ENCODE data around the gene SLC24A3.

Gene SLC24A3

GRCh38 chr20:19451231-19451922, 238.9 kb downstream of the SLC24A3 start:
- in situ Hi-C loops (cut with MboI; ENCODE audit: low sequenced_read_pairs): no loop called here

DNA sequence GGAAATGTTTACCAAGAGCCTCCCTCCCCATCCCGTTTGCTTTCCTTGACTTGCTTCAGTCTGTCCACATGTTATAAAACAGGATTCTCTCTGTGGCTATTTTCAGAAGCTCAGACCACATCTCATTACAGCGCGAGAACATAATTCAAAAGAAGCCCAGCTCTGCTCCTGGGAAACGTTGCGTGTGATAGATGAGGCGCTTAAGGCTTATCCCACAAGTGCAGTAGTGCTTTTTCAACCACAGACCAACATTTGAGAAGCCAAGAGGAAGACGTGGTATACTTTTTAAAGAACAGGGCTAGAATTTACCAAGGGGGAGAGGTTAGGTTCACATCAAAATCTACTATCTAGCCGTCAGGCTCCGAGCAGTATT, 239.5 kb downstream of the SLC24A3 start:
- in situ Hi-C loops (cut with MboI; ENCODE audit: low sequenced_read_pairs): no loop called here

DNA sequence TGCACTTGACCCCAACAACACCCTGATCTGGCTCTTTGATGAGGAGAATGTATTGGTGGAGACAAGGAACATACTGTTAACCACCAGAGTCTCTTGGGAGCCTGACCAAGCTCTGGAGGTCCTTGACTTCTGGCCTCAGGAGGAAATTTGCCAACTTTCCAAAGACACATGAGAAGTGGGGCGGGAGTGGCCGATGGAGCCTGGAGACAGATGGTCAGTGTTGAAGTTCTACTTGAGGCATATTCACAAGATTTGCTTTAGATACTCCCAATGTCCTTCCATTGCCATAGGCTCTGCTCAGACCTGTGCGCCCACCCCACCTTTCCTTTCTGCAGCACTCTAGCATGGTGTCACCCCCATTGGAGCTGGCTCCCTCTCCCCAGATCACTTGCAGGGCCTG, 241.0 kb downstream of the SLC24A3 start:
- in situ Hi-C loops (cut with MboI; ENCODE audit: low sequenced_read_pairs): no loop called here

GRCh38 chr20:19453862-19454261, 241.4 kb downstream of the SLC24A3 start:
- in situ Hi-C loops (cut with MboI; ENCODE audit: low sequenced_read_pairs): no loop called here

GRCh38 chr20:19456595-19457395, 244.4 kb downstream of the SLC24A3 start:
- in situ Hi-C loops (cut with MboI; ENCODE audit: low sequenced_read_pairs): no loop called here

DNA sequence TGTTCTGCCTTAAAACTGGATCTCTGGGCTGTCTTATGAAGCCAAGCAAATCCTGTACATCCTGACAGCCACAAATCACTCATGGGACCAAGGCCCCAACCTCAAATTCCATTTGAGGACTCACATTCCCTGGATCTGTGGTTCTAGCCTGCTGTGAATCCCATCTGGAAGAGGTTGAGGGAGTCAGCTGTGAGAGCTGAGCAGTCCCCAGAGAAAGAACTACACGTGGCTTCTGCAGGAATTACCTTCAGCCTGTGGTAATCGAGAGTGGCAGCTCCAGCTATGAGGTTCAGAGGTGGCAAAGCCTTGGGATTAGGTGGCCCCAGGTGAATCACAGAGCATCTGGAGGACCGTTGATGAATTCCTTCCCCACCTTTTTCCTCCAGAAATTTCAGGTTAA, 245.2 kb downstream of the SLC24A3 start:
- in situ Hi-C loops (cut with MboI; ENCODE audit: low sequenced_read_pairs): no loop called here

GRCh38 chr20:19460386-19460785, 247.9 kb downstream of the SLC24A3 start:
- in situ Hi-C loops (cut with MboI; ENCODE audit: low sequenced_read_pairs): no loop called here

- in situ Hi-C loops (cut with MboI; ENCODE audit: low sequenced_read_pairs): no loop called here
Measured at GRCh38 chr20:19462491-19462890, 250.0 kb downstream of the SLC24A3 start.

GRCh38 chr20:19463597-19463996, 251.2 kb downstream of the SLC24A3 start:
- in situ Hi-C loops (cut with MboI; ENCODE audit: low sequenced_read_pairs): no loop called here

DNA sequence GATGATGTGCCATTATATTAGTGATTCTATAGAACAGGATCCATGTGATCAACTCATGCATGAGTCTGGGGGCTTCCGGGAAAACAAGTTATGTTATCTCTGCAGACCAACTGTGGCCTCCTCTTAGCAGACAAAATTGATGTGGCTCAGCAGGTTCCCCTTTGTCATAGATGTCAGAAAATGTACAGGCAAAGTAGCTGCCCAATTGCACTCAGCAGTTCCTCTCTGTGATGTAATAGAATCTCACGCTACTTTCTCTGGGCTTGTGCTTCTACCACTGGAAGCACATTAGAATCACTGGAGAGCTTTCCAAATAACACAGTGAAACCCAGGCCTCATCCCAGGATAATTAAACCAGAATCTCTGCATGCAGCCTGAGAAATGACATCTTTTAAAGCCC, 253.1 kb downstream of the SLC24A3 start:
- in situ Hi-C loops (cut with MboI; ENCODE audit: low sequenced_read_pairs): no loop called here

DNA sequence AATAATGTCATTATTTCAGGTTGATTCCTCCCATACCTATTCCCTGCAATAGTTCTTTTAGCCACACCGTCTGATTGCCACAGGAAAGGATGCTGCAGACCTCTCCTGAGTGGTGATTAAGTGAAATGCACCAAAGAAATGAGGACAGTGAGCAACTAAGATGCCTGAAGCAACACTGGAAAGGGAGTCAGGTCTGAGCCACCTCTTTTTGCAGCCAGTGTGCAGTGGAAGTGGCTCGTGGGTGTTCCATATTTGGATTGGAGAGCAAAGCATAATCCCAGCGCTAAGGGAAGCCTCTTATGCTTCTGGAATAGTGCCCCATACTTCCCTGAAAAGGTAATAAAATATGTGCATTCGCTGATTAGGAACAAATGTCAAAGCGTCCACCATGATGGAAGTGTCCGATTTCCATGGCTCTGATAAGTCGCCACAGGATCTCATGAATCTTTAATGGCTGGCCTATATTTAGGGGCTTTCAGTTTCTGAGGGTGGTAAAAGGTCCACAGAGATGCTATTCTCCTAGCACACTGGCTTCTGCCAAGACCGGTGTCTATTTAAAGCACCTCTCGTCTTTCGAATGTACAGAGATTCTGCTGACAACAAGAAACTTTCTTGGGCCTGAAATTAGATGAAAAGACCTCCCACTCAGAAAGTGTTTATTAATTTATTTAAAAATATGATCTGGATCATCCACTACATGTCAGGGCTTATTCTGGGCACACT, 253.9 kb downstream of the SLC24A3 start:
- in situ Hi-C loops (cut with MboI; ENCODE audit: low sequenced_read_pairs): no loop called here

DNA sequence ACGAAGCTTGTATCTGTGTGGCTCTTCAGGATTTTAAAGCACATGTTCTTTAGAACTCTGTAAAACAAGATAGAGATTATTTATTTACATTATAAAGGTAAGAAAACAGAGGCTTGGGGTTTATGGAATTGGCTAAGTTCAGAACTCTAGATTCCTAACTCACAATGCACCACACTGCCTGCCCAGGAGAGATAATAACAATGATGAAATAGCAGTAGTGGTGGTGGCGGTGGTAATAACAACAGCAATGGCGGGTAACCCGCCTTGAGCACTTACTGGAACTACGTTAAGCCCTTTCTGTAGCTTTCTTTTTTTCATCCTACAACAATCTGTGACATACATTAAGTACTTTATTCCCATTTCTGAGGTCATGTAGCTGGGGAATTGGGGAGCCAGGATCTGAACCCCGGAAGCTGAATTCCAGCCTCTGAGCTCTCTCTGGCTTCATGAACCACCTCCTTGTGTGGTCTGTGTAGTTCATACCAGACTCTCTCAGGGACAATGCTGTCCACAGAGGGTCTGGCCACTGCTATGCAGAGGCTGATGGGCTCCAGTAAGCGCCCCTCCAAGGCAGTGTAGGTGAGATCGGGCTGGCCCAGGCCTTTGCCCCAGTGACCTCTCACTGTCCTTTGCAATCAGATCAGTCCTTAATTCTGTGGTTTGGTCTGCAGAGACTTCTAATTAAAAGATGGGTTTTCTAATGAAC, 260.9 kb downstream of the SLC24A3 start:
- in situ Hi-C loops (cut with MboI; ENCODE audit: low sequenced_read_pairs): no loop called here

GRCh38 chr20:19473922-19474286, 261.5 kb downstream of the SLC24A3 start:
- in situ Hi-C loops (cut with MboI; ENCODE audit: low sequenced_read_pairs): no loop called here

DNA sequence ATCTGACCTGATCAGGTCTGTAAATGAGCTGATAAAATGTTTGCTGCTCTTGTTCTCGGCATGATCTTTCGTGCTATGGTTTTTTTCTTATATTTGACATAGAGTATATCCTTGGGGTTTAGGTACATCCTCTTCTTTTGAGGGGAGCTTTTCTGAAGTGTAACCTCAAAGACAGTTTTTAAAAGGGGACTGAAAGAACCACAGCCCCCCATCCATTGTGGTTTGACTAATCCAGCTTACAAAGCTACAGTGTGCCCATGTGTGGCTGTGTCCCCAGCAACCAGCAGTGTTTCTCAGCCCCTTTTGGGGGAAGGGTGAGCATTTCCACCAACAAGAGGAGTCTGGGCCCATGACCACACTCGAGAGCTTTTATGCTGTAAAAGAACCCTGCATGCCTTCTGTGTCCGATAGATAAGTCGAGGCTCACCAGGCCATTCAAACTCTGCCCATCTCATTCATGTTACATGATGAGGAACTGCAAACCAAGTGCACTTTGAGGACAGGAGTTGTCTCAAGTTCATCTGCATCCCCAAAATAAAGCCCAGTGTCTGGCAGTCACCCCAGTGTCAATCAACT, 266.0 kb downstream of the SLC24A3 start:
- in situ Hi-C loops (cut with MboI; ENCODE audit: low sequenced_read_pairs): no loop called here

- in situ Hi-C loops (cut with MboI; ENCODE audit: low sequenced_read_pairs): no loop called here
Measured at GRCh38 chr20:19482726-19483125, 270.3 kb downstream of the SLC24A3 start.

DNA sequence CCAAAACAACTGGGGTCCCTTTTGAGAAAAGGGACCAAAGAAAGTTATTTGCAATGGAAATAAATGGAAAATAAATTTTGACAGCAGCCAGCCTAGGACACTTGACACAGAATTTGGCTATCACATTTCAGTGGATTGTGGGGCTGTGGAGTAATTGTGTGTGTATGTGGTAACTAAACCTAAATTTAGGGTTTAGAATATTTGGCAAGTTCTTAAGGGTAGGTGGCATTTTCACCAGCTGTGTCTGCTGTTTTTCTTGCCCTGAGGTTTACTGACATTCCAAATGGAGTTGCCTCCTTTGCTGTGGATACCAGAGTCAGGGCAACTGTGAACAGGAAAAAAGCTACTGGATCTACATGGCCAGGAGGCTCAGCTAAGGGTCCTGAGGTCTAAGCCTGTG, 270.9 kb downstream of the SLC24A3 start:
- in situ Hi-C loops (cut with MboI; ENCODE audit: low sequenced_read_pairs): no loop called here

- in situ Hi-C loops (cut with MboI; ENCODE audit: low sequenced_read_pairs): no loop called here
Measured at GRCh38 chr20:19486446-19486845, 274.0 kb downstream of the SLC24A3 start.

- in situ Hi-C loops (cut with MboI; ENCODE audit: low sequenced_read_pairs): no loop called here
Measured at GRCh38 chr20:19487420-19487819, 275.0 kb downstream of the SLC24A3 start.

- in situ Hi-C loops (cut with MboI; ENCODE audit: low sequenced_read_pairs): no loop called here
Measured at GRCh38 chr20:19491241-19491640, 278.8 kb downstream of the SLC24A3 start.

GRCh38 chr20:19492116-19492515, 279.7 kb downstream of the SLC24A3 start:
- in situ Hi-C loops (cut with MboI; ENCODE audit: low sequenced_read_pairs): no loop called here
